ENCODE results near the gene ZNHIT3. TPM values are rescaled to one million over a fixed set of nuclear protein-coding genes. Genes with fewer than 3 reads are reported as not detected.
"Not testable (repeated sequence)": the region's sequence is repeated elsewhere in the genome, so short reads cannot be mapped to it uniquely, and the experiment has no call there.

Gene ZNHIT3
- total RNA-seq, 1 donor from 2014 or later: 34.0 TPM

GRCh38 chr17:36482611-36483504 is 3.6 kb upstream of the ZNHIT3 start:
- peak; percentile 16 for DNase-seq (ENCODE audit: extremely low read depth, low read depth, low spot score)

DNA sequence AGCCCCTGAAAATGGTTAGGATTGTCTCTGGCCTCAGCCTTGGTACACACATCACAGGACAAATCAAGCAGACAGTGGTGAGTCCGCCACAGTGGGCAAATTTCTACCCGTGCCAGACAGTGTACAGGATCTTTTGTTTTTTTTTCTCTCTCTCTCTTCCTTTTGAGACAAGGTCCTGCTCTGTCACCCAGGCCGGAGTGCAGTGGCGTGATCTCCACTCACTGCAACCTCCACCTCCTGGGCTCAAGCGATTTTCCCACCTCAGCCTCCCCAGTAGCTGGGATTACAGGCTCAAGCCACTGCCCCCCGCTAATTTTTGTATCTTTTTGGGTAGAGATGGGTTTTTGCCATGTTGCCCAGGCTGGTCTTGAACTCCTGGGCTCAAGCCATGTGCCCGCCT is 2.5 kb upstream of the ZNHIT3 start:
- not testable (repeated sequence) for DNase-seq (ENCODE audit: extremely low read depth, low read depth, low spot score)

- DNase-seq (ENCODE audit: extremely low read depth, low read depth, low spot score): no peak
Observed at GRCh38 chr17:36485027-36485426, 1.5 kb upstream of the ZNHIT3 start.

DNA sequence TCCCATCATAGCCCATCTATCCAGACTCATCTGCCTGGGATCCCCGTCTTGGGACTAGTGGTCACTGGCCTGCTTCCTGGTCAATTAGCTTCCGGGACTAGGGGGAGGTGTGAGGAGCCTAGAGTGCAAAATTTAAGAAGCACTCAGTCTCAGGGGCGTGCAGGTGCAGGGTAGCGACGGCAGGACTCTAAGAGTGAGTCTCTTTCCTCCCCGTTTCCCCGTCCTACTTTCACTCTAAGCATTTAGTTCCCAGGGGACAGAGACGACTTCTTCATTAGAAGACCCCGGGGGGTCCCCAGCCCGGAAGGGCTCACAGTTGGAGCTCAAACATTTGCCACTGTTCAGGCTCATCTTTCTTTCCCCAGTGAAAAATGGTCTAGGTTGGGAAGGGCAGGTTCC is 677 bp upstream of the ZNHIT3 start:
- DNase-seq (ENCODE audit: extremely low read depth, low read depth, low spot score): no peak

DNA sequence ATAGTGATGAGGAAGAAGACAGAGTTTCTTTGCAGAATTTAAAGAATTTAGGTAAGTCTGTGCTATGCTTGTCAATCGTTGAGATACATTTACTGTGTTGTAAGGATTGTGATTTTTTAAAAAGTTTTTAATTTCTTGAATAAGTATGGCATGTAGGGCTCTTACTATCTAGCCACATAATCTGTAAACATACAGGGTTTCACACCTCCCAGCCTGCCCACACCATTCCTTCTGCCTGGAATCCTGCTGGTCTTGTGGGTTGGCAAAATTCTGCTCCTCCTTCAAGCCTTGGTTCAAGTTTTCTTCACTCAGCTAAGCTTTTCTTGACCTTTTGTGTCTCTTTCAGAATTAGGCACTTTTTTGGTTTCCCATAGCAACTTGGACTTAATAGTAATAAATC is 7.5 kb downstream of the ZNHIT3 start:
- DNase-seq (ENCODE audit: extremely low read depth, low read depth, low spot score): no peak

- DNase-seq (ENCODE audit: extremely low read depth, low read depth, low spot score): no peak
Observed at GRCh38 chr17:36494674-36495073, 8.2 kb downstream of the ZNHIT3 start.

DNA sequence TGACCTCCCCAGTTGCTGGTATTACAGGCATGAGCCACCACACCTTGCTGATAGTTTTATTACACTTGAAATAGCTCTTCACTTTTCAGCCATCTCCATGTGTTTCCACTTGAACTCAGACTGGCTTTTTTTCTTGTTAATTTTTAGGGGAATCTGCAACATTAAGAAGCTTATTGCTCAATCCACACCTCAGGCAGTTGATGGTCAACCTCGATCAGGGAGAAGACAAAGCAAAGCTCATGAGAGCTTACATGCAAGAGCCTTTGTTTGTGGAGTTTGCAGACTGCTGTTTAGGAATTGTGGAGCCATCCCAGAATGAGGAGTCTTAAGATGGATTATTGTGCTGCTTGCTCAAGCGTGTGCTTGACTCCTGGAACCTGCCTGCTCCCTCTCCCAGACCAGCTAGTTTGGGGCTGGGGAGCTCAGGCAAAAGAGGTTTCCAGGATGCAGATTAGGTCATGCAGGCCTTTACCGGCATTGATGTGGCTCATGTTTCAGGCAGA is 8.6 kb downstream of the ZNHIT3 start:
- no peak for DNase-seq (ENCODE audit: extremely low read depth, low read depth, low spot score)

- DNase-seq (ENCODE audit: extremely low read depth, low read depth, low spot score): no peak
Observed at GRCh38 chr17:36496018-36496789, 9.7 kb downstream of the ZNHIT3 start.

- no peak for DNase-seq (ENCODE audit: extremely low read depth, low read depth, low spot score)
Observed at GRCh38 chr17:36498155-36498554, 11.7 kb downstream of the ZNHIT3 start.

DNA sequence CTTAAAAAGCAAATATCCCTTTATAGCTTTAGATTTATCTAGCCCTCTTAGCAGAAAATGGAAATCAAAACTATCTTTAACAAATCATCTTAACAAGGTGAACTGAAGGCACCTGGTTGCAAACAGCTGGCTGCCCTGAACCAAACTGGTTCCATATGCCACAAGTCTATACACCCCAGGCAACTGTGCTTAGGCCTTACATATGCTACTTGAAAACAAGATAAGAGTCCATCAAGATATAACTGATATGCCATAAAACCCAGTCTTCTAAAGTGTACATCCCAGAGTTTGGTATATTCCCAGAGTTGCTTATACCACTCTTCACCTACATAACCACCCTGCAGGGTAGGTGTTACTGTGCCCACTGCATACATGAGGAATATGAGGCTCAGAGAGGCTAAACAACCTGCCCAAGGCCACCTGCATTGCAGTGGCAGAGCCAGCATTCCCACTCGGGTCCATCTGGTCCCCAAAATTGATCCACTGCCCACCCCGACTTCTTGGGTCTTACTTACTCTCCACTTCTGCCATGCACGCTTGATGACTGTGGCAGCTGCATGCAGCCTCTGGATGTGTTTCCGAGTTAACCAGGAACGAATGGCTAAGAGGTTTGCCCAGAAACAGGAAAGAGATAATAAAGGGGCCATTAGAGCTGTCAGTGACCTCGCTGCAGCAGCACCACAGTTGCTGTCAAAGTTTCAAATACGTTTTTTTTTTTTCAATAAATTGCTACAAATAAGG is 12.2 kb downstream of the ZNHIT3 start:
- no peak for DNase-seq (ENCODE audit: extremely low read depth, low read depth, low spot score)

- no peak for DNase-seq (ENCODE audit: extremely low read depth, low read depth, low spot score)
Observed at GRCh38 chr17:36500745-36501225, 14.3 kb downstream of the ZNHIT3 start.

- no peak for DNase-seq (ENCODE audit: extremely low read depth, low read depth, low spot score)
Observed at GRCh38 chr17:36501351-36501750, 14.9 kb downstream of the ZNHIT3 start.

GRCh38 chr17:36501963-36502362 is 15.5 kb downstream of the ZNHIT3 start:
- no peak for DNase-seq (ENCODE audit: extremely low read depth, low read depth, low spot score)

DNA sequence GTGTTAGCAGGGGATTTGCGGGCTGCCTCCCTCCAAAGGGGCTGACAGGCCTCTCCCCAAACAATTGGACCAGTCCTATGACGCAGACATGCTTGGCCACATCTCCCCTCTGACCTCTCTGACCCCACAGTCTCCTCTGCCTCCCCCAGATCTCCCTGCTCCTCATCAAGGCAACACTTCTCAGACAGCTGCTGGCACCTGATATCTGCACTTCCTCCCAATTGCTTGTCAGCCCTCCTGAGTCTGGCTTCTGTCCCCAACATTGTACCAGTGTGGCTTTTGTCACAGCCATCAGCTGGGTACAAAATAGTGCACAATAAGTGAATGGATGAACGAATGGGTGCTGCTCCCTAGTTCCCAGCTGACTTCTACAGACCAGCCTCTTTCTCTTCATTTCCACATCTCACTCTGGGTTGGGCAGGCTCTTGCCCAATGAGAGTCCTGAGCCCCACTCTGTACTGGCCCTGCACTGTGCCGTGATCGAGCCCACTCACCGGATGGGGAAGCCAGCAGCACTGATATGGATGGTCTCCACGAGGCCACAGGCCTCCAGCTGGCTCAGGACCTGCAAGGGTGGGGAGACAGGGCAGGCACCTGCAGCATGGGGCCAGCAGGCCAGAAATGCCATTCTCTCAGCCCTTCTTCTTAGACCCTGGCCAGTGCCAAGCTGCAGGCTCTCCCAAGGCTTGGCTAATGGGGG is 17.1 kb downstream of the ZNHIT3 start:
- no peak for DNase-seq (ENCODE audit: extremely low read depth, low read depth, low spot score)

- no peak for DNase-seq (ENCODE audit: extremely low read depth, low read depth, low spot score)
Observed at GRCh38 chr17:36504156-36504545, 17.7 kb downstream of the ZNHIT3 start.

- no peak for DNase-seq (ENCODE audit: extremely low read depth, low read depth, low spot score)
Observed at GRCh38 chr17:36505171-36505570, 18.7 kb downstream of the ZNHIT3 start.

DNA sequence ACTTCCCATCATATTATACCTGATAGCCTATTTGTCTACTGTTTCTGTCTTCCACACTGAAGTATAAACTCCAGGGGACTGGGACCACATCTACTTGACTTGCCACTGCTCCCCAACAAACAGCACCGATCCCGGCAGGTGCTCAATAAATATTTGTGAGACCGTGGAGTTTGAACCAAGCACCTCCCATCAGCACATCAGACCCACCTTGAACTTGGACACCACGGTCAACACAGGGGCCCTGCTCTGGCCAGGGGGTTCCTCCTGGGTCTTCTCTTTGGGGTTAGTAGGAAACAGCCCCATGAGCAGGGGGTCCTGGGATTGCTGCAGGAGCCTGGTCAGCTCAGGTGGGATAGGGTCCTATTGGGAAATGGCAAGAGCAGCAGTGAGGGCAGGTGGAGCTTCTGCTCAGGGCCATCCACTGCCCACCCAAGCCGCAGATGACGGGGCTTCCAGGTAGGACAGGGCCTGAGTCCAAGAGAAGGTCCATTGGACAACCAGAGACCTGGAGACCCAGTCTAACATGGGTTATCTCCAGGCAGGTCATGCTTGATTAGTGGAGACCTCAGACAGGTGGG is 19.9 kb downstream of the ZNHIT3 start:
- no peak for DNase-seq (ENCODE audit: extremely low read depth, low read depth, low spot score)

GRCh38 chr17:36506831-36507230 is 20.4 kb downstream of the ZNHIT3 start:
- no peak for DNase-seq (ENCODE audit: extremely low read depth, low read depth, low spot score)

- no peak for DNase-seq (ENCODE audit: extremely low read depth, low read depth, low spot score)
Observed at GRCh38 chr17:36507266-36507665, 20.8 kb downstream of the ZNHIT3 start.

DNA sequence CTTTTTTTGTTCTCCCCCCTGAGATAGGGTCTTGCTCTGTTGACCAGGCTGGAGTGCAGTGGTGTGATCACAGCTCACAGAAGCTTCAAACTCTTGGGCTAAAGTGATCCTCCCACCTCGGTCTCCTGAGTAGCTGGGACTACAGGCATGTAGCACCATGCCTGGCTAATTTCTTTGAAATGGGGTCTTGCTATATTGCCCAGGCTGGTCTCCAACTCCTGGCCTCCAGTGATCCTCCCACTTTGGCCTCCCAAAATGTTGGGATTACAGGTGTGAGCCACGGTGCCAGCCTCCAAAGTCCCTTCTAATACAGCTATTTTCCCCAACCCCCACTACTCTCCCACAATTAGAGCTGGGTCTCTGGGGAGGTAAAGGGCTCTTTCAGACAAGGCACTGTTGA is 22.0 kb downstream of the ZNHIT3 start:
- not testable (repeated sequence) for DNase-seq (ENCODE audit: extremely low read depth, low read depth, low spot score)

Data from glomerular endothelial cell (primary cell).